Measurements from ENCODE around the gene RAB36.

The RAB36 gene

DNA sequence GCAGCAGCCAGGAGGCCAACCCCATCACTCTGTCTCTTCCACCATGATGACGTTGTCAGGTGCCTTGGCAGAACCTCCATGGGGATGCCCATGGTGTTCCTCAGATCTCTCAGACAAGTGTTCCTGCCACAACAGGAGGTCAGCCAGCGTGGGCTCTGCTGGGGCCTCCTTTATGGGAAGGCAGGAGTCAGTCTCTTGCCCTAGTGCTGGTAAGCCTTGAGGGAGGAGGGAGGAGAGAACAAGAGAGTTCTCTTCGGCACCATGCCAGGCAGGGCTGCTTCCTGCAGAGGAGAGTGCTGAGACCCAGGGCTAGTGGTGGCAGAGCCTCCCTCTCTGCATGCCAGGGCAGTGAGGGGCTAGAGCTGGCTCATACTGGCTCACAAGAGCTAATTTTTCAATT is 42.5 kb upstream of the RAB36 start:
- Histone ChIP-seq H3K4me3 (ENCODE audit: low read depth, low read length) (no peak overlapping the region), H3K79me2 (ENCODE audit: control insufficient read depth, insufficient read depth, low read length, unreplicated experiment) (no peaks in the 10 kb centered on the region), H3K27ac (ENCODE audit: low read depth, low read length) (no peak overlapping the region), H3K36me3 (ENCODE audit: insufficient read depth, low read length) (no peaks in the 10 kb centered on the region), H3K4me1 (ENCODE audit: control insufficient read depth, insufficient read depth, low read length, unreplicated experiment) (no peaks in the 10 kb centered on the region), H2AFZ (ENCODE audit: low read length, unreplicated experiment) (no peak overlapping the region), H3K27me3 (ENCODE audit: insufficient read depth, low read length) (no peaks in the 10 kb centered on the region)

- no peaks in the 10 kb centered on the region for H3K27me3 ChIP-seq (ENCODE audit: insufficient read depth, low read length)
Measured at GRCh38 chr22:23103199-23103954, 41.9 kb upstream of the RAB36 start.

DNA sequence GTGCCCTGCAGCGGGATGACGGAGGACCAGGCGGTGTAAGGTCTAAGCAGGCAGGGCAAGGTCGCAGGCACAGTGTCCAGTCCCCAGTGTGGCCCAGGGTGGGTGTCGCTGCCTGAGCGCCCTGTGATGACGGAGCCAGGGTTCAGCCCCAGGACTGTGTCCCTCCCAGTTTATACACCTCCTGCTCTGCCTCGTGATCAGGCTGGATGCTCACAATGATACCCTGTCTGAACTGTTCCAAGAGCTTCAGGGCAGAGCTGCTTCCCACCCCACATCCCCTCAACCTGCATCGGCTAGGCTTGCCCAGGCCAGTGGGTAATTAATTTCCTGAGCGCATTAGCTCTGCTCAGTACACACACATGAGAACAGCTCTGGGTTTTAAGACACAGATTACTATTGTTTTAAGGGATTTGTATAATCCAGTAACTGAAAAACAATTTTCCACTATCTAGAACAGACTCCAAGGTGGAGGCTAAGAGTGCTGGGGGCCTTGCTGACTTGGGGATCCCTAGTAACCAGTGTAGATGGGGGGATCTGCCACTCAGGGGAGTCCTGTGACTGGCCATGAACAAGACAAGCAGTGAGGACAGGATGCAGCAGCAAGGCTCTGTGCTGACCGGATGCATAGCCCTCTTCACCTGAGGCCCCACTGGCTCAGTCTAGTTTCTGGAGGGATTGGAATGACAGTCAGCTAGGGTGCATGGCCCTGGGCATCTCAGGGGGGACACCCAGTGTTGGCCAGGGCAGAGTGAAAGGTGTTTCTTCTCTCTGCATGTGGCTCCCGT is 40.9 kb upstream of the RAB36 start:
- H3K27me3 ChIP-seq (ENCODE audit: insufficient read depth, low read length), result no peaks in the 10 kb centered on the region
- no peaks in the 10 kb centered on the region for H3K4me1 ChIP-seq (ENCODE audit: control insufficient read depth, insufficient read depth, low read length, unreplicated experiment)
- H3K36me3 ChIP-seq (ENCODE audit: insufficient read depth, low read length), result no peaks in the 10 kb centered on the region
- no peak overlapping the region for H3K4me3 ChIP-seq (ENCODE audit: low read depth, low read length)
- H2AFZ ChIP-seq (ENCODE audit: low read length, unreplicated experiment), result no peak overlapping the region
- H3K79me2 ChIP-seq (ENCODE audit: control insufficient read depth, insufficient read depth, low read length, unreplicated experiment), result no peaks in the 10 kb centered on the region
- H3K27ac ChIP-seq (ENCODE audit: low read depth, low read length), result no peak overlapping the region

More at GRCh38 chr22:23103199-23103954, 41.9 kb upstream of the RAB36 start:
- Histone ChIP-seq H3K4me3 (ENCODE audit: low read depth, low read length) (no peak overlapping the region), H3K36me3 (ENCODE audit: insufficient read depth, low read length) (no peaks in the 10 kb centered on the region), H2AFZ (ENCODE audit: low read length, unreplicated experiment) (no peak overlapping the region), H3K79me2 (ENCODE audit: control insufficient read depth, insufficient read depth, low read length, unreplicated experiment) (no peaks in the 10 kb centered on the region), H3K27ac (ENCODE audit: low read depth, low read length) (no peak overlapping the region), H3K4me1 (ENCODE audit: control insufficient read depth, insufficient read depth, low read length, unreplicated experiment) (no peaks in the 10 kb centered on the region)

GRCh38 chr22:23105304-23105703 is 40.0 kb upstream of the RAB36 start:
- Histone ChIP-seq H3K79me2 (ENCODE audit: control insufficient read depth, insufficient read depth, low read length, unreplicated experiment) (no peaks in the 10 kb centered on the region), H3K36me3 (ENCODE audit: insufficient read depth, low read length) (no peaks in the 10 kb centered on the region), H3K27ac (ENCODE audit: low read depth, low read length) (no peak overlapping the region), H2AFZ (ENCODE audit: low read length, unreplicated experiment) (no peak overlapping the region), H3K4me1 (ENCODE audit: control insufficient read depth, insufficient read depth, low read length, unreplicated experiment) (no peaks in the 10 kb centered on the region), H3K27me3 (ENCODE audit: insufficient read depth, low read length) (no peaks in the 10 kb centered on the region), H3K4me3 (ENCODE audit: low read depth, low read length) (no peak overlapping the region)

GRCh38 chr22:23105919-23106318 is 39.4 kb upstream of the RAB36 start:
- Histone ChIP-seq H3K36me3 (ENCODE audit: insufficient read depth, low read length) (no peaks in the 10 kb centered on the region), H3K4me1 (ENCODE audit: control insufficient read depth, insufficient read depth, low read length, unreplicated experiment) (no peaks in the 10 kb centered on the region), H3K27ac (ENCODE audit: low read depth, low read length) (no peak overlapping the region)

GRCh38 chr22:23106344-23106743 is 38.9 kb upstream of the RAB36 start:
- H3K27me3 ChIP-seq (ENCODE audit: insufficient read depth, low read length), result no peaks in the 10 kb centered on the region
- no peak overlapping the region for H2AFZ ChIP-seq (ENCODE audit: low read length, unreplicated experiment)
- no peak overlapping the region for H3K4me3 ChIP-seq (ENCODE audit: low read depth, low read length)
- H3K36me3 ChIP-seq (ENCODE audit: insufficient read depth, low read length), result no peaks in the 10 kb centered on the region
- H3K79me2 ChIP-seq (ENCODE audit: control insufficient read depth, insufficient read depth, low read length, unreplicated experiment), result no peaks in the 10 kb centered on the region
- no peak overlapping the region for H3K27ac ChIP-seq (ENCODE audit: low read depth, low read length)
- H3K4me1 ChIP-seq (ENCODE audit: control insufficient read depth, insufficient read depth, low read length, unreplicated experiment), result no peaks in the 10 kb centered on the region

More at GRCh38 chr22:23105919-23106318, 39.4 kb upstream of the RAB36 start:
- no peaks in the 10 kb centered on the region for H3K79me2 ChIP-seq (ENCODE audit: control insufficient read depth, insufficient read depth, low read length, unreplicated experiment)
- no peak overlapping the region for H3K4me3 ChIP-seq (ENCODE audit: low read depth, low read length)
- H3K27me3 ChIP-seq (ENCODE audit: insufficient read depth, low read length), result no peaks in the 10 kb centered on the region
- no peak overlapping the region for H2AFZ ChIP-seq (ENCODE audit: low read length, unreplicated experiment)

DNA sequence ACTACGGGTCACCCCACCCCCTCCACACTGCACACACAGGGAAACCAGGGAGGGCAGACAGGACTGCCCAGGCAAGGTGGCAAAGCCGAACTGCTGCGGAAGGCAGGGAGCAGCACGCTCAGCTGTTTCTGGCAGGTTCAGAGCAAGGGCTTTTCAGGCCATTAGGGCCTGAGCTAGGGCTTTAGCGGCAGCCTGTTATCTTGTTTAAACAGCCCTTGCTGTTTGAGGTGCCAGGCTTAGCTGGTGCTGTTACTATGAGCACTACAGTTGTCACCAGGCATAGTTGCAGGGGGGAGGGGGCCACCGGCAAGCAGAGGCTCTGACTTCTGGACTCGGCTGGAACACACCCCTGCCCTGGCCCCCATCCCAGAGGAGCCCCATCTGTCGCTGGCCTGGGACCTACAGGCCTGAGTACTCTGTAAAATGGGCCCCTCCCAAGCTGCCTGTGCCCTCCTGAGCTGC is 38.3 kb upstream of the RAB36 start:
- H3K27ac ChIP-seq (ENCODE audit: low read depth, low read length), result no peak overlapping the region
- H3K36me3 ChIP-seq (ENCODE audit: insufficient read depth, low read length), result no peaks in the 10 kb centered on the region

DNA sequence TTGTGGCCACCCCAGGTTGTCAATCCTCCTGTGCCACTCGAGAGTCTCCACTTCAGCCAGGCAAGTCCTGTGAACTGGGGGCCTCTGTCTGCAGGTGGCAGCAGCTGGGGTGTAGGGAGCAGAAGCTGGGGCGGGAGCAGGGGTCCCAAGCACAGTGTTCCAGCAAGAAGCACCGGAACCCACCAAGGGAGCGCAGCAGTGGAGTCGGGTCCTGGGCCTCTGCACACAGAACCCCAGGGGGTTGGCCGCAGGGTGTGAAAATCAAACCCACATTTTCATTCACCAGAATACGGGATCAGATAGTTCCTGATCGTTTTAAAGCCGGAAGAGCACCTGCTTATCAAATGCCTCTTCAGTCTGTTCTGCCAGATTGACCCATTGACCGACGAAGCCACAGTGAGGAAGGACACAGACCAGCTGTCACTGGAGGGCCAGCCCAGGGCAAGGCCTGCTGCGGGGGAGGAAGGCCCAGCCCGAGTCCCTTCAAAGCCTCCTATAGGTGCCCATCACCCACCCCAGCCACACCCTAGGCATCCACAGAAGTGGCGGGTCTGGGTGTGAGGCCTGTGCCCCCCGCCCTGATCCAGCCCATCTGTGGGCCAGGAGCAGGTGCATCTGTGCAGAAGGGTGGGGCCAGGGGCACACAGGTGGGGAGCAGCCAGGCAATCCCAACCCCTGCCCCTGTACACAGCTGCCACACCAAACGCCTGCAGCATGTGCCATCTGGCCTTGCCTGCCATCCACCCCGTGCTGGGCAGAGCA is 37.6 kb upstream of the RAB36 start:
- Histone ChIP-seq H3K4me3 (ENCODE audit: low read depth, low read length) (no peak overlapping the region), H3K27me3 (ENCODE audit: insufficient read depth, low read length) (no peaks in the 10 kb centered on the region), H3K79me2 (ENCODE audit: control insufficient read depth, insufficient read depth, low read length, unreplicated experiment) (no peaks in the 10 kb centered on the region), H3K27ac (ENCODE audit: low read depth, low read length) (no peak overlapping the region), H3K4me1 (ENCODE audit: control insufficient read depth, insufficient read depth, low read length, unreplicated experiment) (no peaks in the 10 kb centered on the region), H3K36me3 (ENCODE audit: insufficient read depth, low read length) (no peaks in the 10 kb centered on the region), H2AFZ (ENCODE audit: low read length, unreplicated experiment) (no peak overlapping the region)

More for the DNA sequence above, 38.3 kb upstream of the RAB36 start:
- Histone ChIP-seq H3K27me3 (ENCODE audit: insufficient read depth, low read length) (no peaks in the 10 kb centered on the region), H3K4me3 (ENCODE audit: low read depth, low read length) (no peak overlapping the region), H2AFZ (ENCODE audit: low read length, unreplicated experiment) (no peak overlapping the region), H3K79me2 (ENCODE audit: control insufficient read depth, insufficient read depth, low read length, unreplicated experiment) (no peaks in the 10 kb centered on the region), H3K4me1 (ENCODE audit: control insufficient read depth, insufficient read depth, low read length, unreplicated experiment) (no peaks in the 10 kb centered on the region)

DNA sequence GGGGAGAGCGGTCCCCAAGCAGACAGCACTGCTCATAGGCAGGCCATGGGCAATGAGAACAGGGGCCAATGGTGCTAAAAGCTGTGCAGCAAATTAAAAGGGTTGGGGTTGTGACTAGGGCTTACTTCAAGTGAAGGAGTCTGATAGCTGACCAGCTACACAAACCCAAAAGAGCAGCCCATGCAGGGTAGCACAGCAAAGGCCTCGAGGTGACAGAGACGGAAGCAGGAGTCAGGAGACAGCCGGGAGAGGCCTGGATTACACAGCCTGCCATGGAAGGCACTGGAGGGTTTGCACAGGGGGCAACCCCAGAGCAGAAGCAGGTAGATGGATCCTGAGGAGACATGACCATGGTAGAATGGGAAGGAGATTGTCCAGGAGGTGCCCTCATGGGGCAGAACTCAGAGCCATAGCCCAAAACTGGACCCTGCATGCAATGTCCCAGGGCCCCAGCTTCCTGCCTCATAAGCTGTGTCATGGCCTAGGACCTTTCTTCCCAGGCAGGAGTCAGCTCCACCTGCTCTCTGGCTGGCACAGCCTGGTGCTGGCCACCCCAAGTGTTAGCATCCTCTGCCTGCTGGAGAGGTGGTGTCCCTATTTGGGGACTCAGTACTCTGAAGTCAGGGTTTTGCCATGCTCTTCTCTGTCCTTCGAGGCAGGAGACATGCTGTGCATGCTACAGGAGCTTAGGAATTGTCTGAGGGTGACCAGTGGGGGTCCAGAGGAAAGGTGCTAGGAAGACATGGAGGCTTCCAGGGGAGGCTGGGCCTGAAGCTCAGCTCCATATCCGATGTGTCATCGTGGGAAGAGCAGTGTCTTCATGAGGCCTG is 36.8 kb upstream of the RAB36 start:
- H3K79me2 ChIP-seq (ENCODE audit: control insufficient read depth, insufficient read depth, low read length, unreplicated experiment), result no peaks in the 10 kb centered on the region
- no peaks in the 10 kb centered on the region for H3K4me1 ChIP-seq (ENCODE audit: control insufficient read depth, insufficient read depth, low read length, unreplicated experiment)
- H3K27me3 ChIP-seq (ENCODE audit: insufficient read depth, low read length), result no peaks in the 10 kb centered on the region
- H3K4me3 ChIP-seq (ENCODE audit: low read depth, low read length), result no peak overlapping the region
- no peak overlapping the region for H2AFZ ChIP-seq (ENCODE audit: low read length, unreplicated experiment)
- H3K27ac ChIP-seq (ENCODE audit: low read depth, low read length), result no peak overlapping the region
- no peaks in the 10 kb centered on the region for H3K36me3 ChIP-seq (ENCODE audit: insufficient read depth, low read length)

DNA sequence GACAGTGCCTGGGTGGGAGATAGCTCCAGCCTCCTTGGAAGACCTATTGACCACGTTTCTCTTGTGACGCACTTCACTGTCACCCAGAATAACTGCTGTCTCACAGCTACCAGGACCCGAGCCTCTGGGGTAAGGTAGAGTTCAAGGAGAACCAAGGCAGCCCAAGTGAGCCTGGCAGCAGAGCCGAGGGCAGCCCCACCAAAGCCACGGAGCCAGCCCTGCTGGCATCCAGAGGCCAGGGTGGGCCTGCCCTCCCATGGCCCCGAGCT is 36.3 kb upstream of the RAB36 start:
- Histone ChIP-seq H3K79me2 (ENCODE audit: control insufficient read depth, insufficient read depth, low read length, unreplicated experiment) (no peaks in the 10 kb centered on the region), H3K27me3 (ENCODE audit: insufficient read depth, low read length) (no peaks in the 10 kb centered on the region), H3K27ac (ENCODE audit: low read depth, low read length) (no peak overlapping the region), H2AFZ (ENCODE audit: low read length, unreplicated experiment) (no peak overlapping the region), H3K4me1 (ENCODE audit: control insufficient read depth, insufficient read depth, low read length, unreplicated experiment) (no peaks in the 10 kb centered on the region), H3K36me3 (ENCODE audit: insufficient read depth, low read length) (no peaks in the 10 kb centered on the region), H3K4me3 (ENCODE audit: low read depth, low read length) (no peak overlapping the region)

Measured in ACC112 (cell line).